ENCODE results near the gene CRHR2. TPM values are rescaled to one million over a fixed set of nuclear protein-coding genes. Genes with fewer than 3 reads are reported as not detected.

Gene CRHR2
- total RNA-seq, 4 donors from 2014 or later = 0.39 to 0.45 TPM; not detected in 2

DNA sequence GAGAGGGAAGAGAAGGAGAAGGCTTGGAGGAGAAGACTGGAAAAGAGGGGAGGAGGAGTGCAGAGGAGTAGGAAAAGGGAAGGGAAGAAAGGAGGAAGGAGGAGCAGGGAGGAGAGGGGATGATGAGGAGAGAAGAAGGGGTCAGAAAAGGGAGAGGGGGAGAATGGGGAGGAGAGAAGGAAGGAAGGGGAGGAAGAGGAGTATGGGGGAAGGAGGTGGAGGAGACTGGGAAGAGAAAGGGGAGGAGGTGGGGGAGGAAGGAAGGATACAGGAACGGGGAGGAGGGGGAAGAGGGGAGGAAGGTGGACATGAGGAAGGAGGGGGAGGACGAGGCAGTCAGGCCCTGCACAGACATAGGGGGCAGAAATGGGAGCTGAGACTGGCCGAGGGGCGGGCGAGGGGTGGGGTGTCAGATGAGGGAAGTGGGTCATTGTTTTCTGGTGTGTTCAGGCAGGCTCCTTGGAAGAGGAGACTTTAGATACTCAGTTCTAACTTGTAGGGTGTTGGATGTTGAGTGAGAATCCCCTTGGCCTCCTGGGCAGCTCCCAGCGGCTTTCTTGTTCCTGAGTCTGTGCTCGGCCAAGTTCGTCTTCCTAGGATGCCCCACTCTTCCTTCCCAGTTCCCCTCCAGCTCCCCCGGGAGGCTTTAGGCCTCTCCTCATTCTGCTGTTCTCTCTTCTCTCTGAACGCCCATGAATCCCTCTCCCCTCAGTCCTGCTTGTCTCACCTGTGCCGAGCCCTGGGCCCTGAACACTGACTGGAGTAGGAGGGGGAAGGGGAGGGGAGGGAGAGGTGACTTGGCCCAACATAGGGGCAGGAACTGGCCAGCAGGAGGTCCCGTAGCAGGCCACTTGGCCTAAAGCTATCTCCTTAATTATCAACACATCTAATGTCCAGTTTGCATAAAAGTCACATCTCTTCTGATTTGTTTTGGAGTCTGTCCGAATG is 12.8 kb upstream of the CRHR2 start:
- Histone ChIP-seq H3K27me3 (no peaks in the 10 kb centered on the region), H3K27ac (no peak overlapping the region), H3K36me3 (no peaks in the 10 kb centered on the region), H3K9me3 (no peaks in the 10 kb centered on the region), H3K4me3 (replicated peaks in 1 of 3) (no peak overlapping the region), H3K4me1 (no peaks in the 10 kb centered on the region)
- 73 to 77% methylated on average over 13 of the region's 13 CpGs for WGBS, 2 donors
- TF ChIP-seq, protein P1, sequence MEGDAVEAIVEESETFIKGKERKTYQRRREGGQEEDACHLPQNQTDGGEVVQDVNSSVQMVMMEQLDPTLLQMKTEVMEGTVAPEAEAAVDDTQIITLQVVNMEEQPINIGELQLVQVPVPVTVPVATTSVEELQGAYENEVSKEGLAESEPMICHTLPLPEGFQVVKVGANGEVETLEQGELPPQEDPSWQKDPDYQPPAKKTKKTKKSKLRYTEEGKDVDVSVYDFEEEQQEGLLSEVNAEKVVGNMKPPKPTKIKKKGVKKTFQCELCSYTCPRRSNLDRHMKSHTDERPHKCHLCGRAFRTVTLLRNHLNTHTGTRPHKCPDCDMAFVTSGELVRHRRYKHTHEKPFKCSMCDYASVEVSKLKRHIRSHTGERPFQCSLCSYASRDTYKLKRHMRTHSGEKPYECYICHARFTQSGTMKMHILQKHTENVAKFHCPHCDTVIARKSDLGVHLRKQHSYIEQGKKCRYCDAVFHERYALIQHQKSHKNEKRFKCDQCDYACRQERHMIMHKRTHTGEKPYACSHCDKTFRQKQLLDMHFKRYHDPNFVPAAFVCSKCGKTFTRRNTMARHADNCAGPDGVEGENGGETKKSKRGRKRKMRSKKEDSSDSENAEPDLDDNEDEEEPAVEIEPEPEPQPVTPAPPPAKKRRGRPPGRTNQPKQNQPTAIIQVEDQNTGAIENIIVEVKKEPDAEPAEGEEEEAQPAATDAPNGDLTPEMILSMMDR (IDR thresholded peaks at IDR 0.05) = no peak
- TF ChIP-seq POLR2A (IDR thresholded peaks at IDR 0.05) = no peak
- intact Hi-C loops (cut with DNase I) = no loop called here
- DNase-seq = no peak

- 70 to 73% methylated on average over 3 to 6 of the region's 6 CpGs for WGBS, 2 donors
- DNase-seq = no peak
Observed at GRCh38 chr7:30694218-30694745, 12.0 kb upstream of the CRHR2 start.

GRCh38 chr7:30692882-30693281 is 10.6 kb upstream of the CRHR2 start:
- intact Hi-C loops (cut with DNase I) = no loop called here
- H3K4me1 ChIP-seq = no peaks in the 10 kb centered on the region
- no peak for TF ChIP-seq POLR2A (IDR thresholded peaks at IDR 0.05)
- TF ChIP-seq, protein P1 (IDR thresholded peaks at IDR 0.05) = no peak
- H3K36me3 ChIP-seq = no peaks in the 10 kb centered on the region
- no peak overlapping the region for H3K27ac ChIP-seq
- no peaks in the 10 kb centered on the region for H3K9me3 ChIP-seq
- no peak for DNase-seq
- WGBS, 2 donors = 72 to 78% methylated on average over 4 of the region's 4 CpGs
- H3K27me3 ChIP-seq = no peaks in the 10 kb centered on the region
- H3K4me3 ChIP-seq (replicated peaks in 1 of 3) = no peak overlapping the region

More at GRCh38 chr7:30694218-30694745, 12.0 kb upstream of the CRHR2 start:
- intact Hi-C loops (cut with DNase I) = no loop called here
- Histone ChIP-seq H3K4me3 (replicated peaks in 1 of 3) (no peak overlapping the region), H3K27me3 (no peaks in the 10 kb centered on the region), H3K27ac (no peak overlapping the region), H3K36me3 (no peaks in the 10 kb centered on the region), H3K9me3 (no peaks in the 10 kb centered on the region), H3K4me1 (no peaks in the 10 kb centered on the region)
- TF ChIP-seq, protein P1 (IDR thresholded peaks at IDR 0.05) = no peak
- no peak for TF ChIP-seq POLR2A (IDR thresholded peaks at IDR 0.05)

- DNase-seq = no peak
- Histone ChIP-seq H3K4me3 (replicated peaks in 1 of 3) (no peak overlapping the region), H3K27ac (no peak overlapping the region), H3K27me3 (no peaks in the 10 kb centered on the region), H3K9me3 (no peaks in the 10 kb centered on the region), H3K36me3 (no peaks in the 10 kb centered on the region), H3K4me1 (no peaks in the 10 kb centered on the region)
- TF ChIP-seq, protein P1 (IDR thresholded peaks at IDR 0.05) = no peak
- no peak for TF ChIP-seq POLR2A (IDR thresholded peaks at IDR 0.05)
- 87 to 90% methylated on average over 10 of the region's 10 CpGs for WGBS, 2 donors
- intact Hi-C loops (cut with DNase I) = no loop called here
Observed at GRCh38 chr7:30692438-30692837, 10.2 kb upstream of the CRHR2 start.

GRCh38 chr7:30690011-30690410 is 7.8 kb upstream of the CRHR2 start:
- Histone ChIP-seq H3K36me3 (no peaks in the 10 kb centered on the region), H3K4me1 (no peaks in the 10 kb centered on the region), H3K27ac (no peak overlapping the region), H3K4me3 (replicated peaks in 1 of 3) (no peak overlapping the region), H3K27me3 (no peaks in the 10 kb centered on the region), H3K9me3 (no peaks in the 10 kb centered on the region)
- no peak for DNase-seq
- intact Hi-C loops (cut with DNase I) = no loop called here
- no peak for TF ChIP-seq POLR2A (IDR thresholded peaks at IDR 0.05)
- TF ChIP-seq, protein P1 (IDR thresholded peaks at IDR 0.05) = no peak
- WGBS, 2 donors = 89 to 92% methylated on average over 7 of the region's 7 CpGs
